GM12878 (cell line): ENCODE results near the gene BRD9. TPM values are rescaled to one million over a fixed set of nuclear protein-coding genes. Genes with fewer than 3 reads are reported as not detected.

Experiments used
- ATAC-seq: fragments of 200-7000 bp; cut with Tn5 transposase; 3 replicates; pipeline ENCODE4 v1.9.1; 2020; ENCODE audit warnings: mild to moderate bottlenecking, moderate library complexity
- BruUV-seq: library from RNA; stranded (reverse); fragments of 400-500 nt; replicated peaks from 2 replicates; lab custom pipeline; 2021; lab: Mats Ljungman, UMichigan
- CTCF ChIA-PET: fragments of 300-600 bp; sonication (Branson Sonifier 250); formaldehyde crosslinking; extraction: SDS; loops from one replicate; lab custom pipeline; 2021; ENCODE audit warnings: inconsistent platforms; lab: Yijun Ruan, JAX
- POLR2A ChIA-PET: fragments of 350-600 bp; formaldehyde crosslinking; extraction: SDS; loops from one replicate; lab custom pipeline; 2021; ENCODE audit warnings: inconsistent platforms; lab: Charles Lee
- RAD21 ChIA-PET: fragments of 300-600 bp; sonication (Branson Sonifier 250); formaldehyde crosslinking; loops from one replicate; lab custom pipeline; 2023; ENCODE audit warnings: antibody characterized with exemption; ENCODE audit not compliant: unreplicated experiment; lab: Charles Lee
- SMC1A ChIA-PET: fragments of 300-600 bp; sonication (Branson Sonifier 250); formaldehyde crosslinking; loops from one replicate; lab custom pipeline; 2023; ENCODE audit not compliant: unreplicated experiment, uncharacterized antibody; lab: Charles Lee
- DNase-seq: peaks from one replicate; pipeline ENCODE4 v3.0.0-alpha.2; 2011; ENCODE audit warnings: low read depth, low spot score
- FAIRE-seq: peaks from 3 replicates; lab custom pipeline; 2011; peaks lifted over from hg19 to GRCh38; lab: Jason Lieb, UNC
- H2AFZ ChIP-seq: 2 replicates; pipeline ENCODE4 v1.6.0; 2011; ENCODE audit warnings: low read depth, low read length, control low read depth; ENCODE audit not compliant: control insufficient read depth
- H3K27ac ChIP-seq: 2 replicates; pipeline ENCODE4 v1.5.1; 2011; ENCODE audit warnings: control low read depth; ENCODE audit not compliant: control insufficient read depth, insufficient read depth
- H3K27me3 ChIP-seq, 2 experiments: replicated peaks in 1 of 2; 2 replicates each; pipeline versions ENCODE4 v1.6.0 to v1.6.1; 2011; ENCODE audit warnings: low read length in 1 of 2; ENCODE audit not compliant: control insufficient read depth in 2 of 2, insufficient read depth in 2 of 2
- H3K36me3 ChIP-seq, 2 experiments: 2 replicates each; pipeline ENCODE4 v1.5.1; 2011; ENCODE audit warnings: low read length in 1 of 2; ENCODE audit not compliant: control insufficient read depth in 2 of 2, insufficient read depth in 2 of 2
- H3K4me1 ChIP-seq: 2 replicates; pipeline ENCODE4 v1.6.1; 2011; ENCODE audit warnings: mild to moderate bottlenecking, low read length, moderate library complexity, mixed read lengths; ENCODE audit not compliant: control insufficient read depth, insufficient read depth
- H3K4me2 ChIP-seq: 2 replicates; pipeline ENCODE4 v1.6.0; 2011; ENCODE audit warnings: control low read depth; ENCODE audit not compliant: control insufficient read depth, insufficient read depth
- H3K4me3 ChIP-seq: fragments of 200-600 bp; sonication (generic); 2 replicates; pipeline ENCODE4 v1.5.1; 2016
- H3K79me2 ChIP-seq: 2 replicates; pipeline ENCODE4 v1.6.0; 2011; ENCODE audit warnings: low read length; ENCODE audit not compliant: control insufficient read depth, insufficient read depth
- H3K9ac ChIP-seq: 2 replicates; pipeline ENCODE4 v1.8.0; 2011; ENCODE audit warnings: low read length, control low read depth, mixed read lengths; ENCODE audit not compliant: control insufficient read depth, insufficient read depth
- H3K9me3 ChIP-seq: replicated peaks from 3 replicates; pipeline ENCODE4 v1.5.1; 2011; ENCODE audit warnings: mild to moderate bottlenecking, low read length; ENCODE audit not compliant: control insufficient read depth, insufficient read depth
- H4K20me1 ChIP-seq: 2 replicates; pipeline ENCODE4 v1.6.0; 2011; ENCODE audit not compliant: control insufficient read depth, insufficient read depth
- HDAC6 ChIP-seq: fragments of 200-600 bp; sonication (generic); IDR thresholded peaks from one replicate; pipeline ENCODE4 v1.8.0; 2017; ENCODE audit warnings: antibody characterized with exemption; ENCODE audit not compliant: unreplicated experiment
- MYB ChIP-seq: fragments of 150-350 bp; IDR thresholded peaks from 2 replicates; pipeline ENCODE4 v1.6.1; 2014; ENCODE audit warnings: mild to moderate bottlenecking, low read depth, low read length, borderline replicate concordance
- NFXL1 ChIP-seq: fragments of 450-650 bp; IDR thresholded peaks from 2 replicates; pipeline ENCODE4 v1.6.1; 2017; ENCODE audit warnings: antibody characterized with exemption, mild to moderate bottlenecking, borderline replicate concordance
- NRF1 ChIP-seq: conservative IDR thresholded peaks from 2 replicates; pipeline ENCODE4 v1.6.1; 2011; ENCODE audit warnings: mild to moderate bottlenecking, low read depth, low read length, improper control_type of control experiment
- SREBF1 ChIP-seq: IDR thresholded peaks from 2 replicates; pipeline ENCODE4 v1.6.1; 2012; ENCODE audit warnings: mild to moderate bottlenecking, low read length
- SUZ12 ChIP-seq: fragments of 200-600 bp; sonication (generic); IDR thresholded peaks from one replicate; pipeline ENCODE4 v1.6.1; 2018; ENCODE audit warnings: antibody characterized with exemption, mild to moderate bottlenecking; ENCODE audit not compliant: unreplicated experiment
- TBL1XR1 ChIP-seq: IDR thresholded peaks from 2 replicates; pipeline ENCODE4 v1.6.1; 2012; ENCODE audit warnings: low read depth, low read length, improper control_type of control experiment
- YY1 ChIP-seq: IDR thresholded peaks from 2 replicates; pipeline ENCODE4 v1.6.1; 2011; ENCODE audit warnings: low read depth, mild to moderate bottlenecking, low read length
- ZNF274 ChIP-seq: IDR thresholded peaks from one replicate; pipeline ENCODE4 v1.8.0; 2011; ENCODE audit not compliant: insufficient read length, insufficient read depth
- WGBS: methylation state at CpG from one replicate; pipeline ENCODE4 v1.1.6; 2016; ENCODE audit warnings: low lambda C conversion rate; ENCODE audit not compliant: insufficient replicate concordance, insufficient coverage; ENCODE audit errors: missing lambda C conversion rate; 5-methylcytosine and 5-hydroxymethylcytosine counted together
- in situ Hi-C: fragments of 300-500 bp; cut with MboI; formaldehyde crosslinking; loops from 9 replicates; pipeline ENCODE4 v1.14.3; 2018; ENCODE audit warnings: mixed read lengths
- intact Hi-C: fragments of 100-400 bp; cut with micrococcal nuclease; formaldehyde crosslinking; loops from one replicate; pipeline ENCODE4 v1.14.2; 2022; ENCODE audit not compliant: unreplicated experiment
- polyA plus RNA-seq, 11 experiments: library from polyadenylated mRNA; depleted of rRNA in 4 of 11; unstranded in 6 of 11; stranded (reverse) in 5 of 11; fragments of >200 nt; fragmentation: Nextera tagmentation in 4 of 11; fragmentation: Illumina TruSeq in 1 of 11; extraction: Ambion mirVana in 4 of 11; extraction: Trizol in 1 of 11; gene quantifications; 1 replicate in 1 of 11; 2 replicates in 10 of 11; pipeline versions ENCODE4 v1.2.1 to v1.2.3, GENCODE V29; 2011 to 2016; ENCODE audit warnings: inconsistent platforms in 2 of 11, missing spikeins in 2 of 11, low read depth in 1 of 11
- total RNA-seq, 4 experiments: library from RNA; depleted of rRNA in 3 of 4; stranded (reverse); fragments of >200 nt in 3 of 4; fragmentation: Illumina TruSeq in 1 of 4; extraction: Trizol in 1 of 4; gene quantifications; 2 replicates each; pipeline versions ENCODE4 v1.2.1 to v1.2.3, GENCODE V29; 2013 to 2021
- TF ChIP-seq, protein P1 (sequence below): fragments of 450-650 bp; conservative IDR thresholded peaks from 2 replicates; pipeline ENCODE4 v1.6.1; 2017; ENCODE audit warnings: mild to moderate bottlenecking, moderate library complexity
- TF ChIP-seq, protein P2 (sequence below): fragments of 450-650 bp; IDR thresholded peaks from 2 replicates; pipeline ENCODE4 v1.6.1; 2016; ENCODE audit warnings: mild to moderate bottlenecking

BRD9 gene
- total and polyA plus RNA-seq, 10 of the 15 experiments (the other 5 are each of a cell fraction or from before 2014, with no cell fraction given): 2.0 to 48.6 (median 32.4) TPM

DNA sequence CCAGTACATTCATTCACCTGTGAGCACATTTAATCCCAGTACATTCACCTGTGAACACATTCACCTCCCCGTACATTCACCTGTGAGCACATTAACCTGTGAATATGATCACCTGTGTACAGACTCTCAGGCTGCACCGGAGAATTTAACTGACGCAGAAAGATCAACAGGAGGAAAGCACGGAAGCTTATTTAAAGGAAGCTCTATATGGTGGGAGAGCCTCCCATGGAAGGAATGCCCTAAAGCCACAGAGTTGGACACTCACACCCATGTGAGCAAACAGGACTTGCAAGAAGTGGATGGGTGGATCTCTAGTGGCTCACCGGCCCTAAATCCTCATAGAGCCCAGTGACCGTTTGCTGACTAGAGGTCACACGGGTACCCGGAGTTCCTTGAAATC, 38.3 kb upstream of the BRD9 start:
- no peak for ATAC-seq
- H3K27ac ChIP-seq: no peak overlapping the region
- H3K27me3 ChIP-seq: no peaks in the 10 kb centered on the region
- TF ChIP-seq, protein P1, sequence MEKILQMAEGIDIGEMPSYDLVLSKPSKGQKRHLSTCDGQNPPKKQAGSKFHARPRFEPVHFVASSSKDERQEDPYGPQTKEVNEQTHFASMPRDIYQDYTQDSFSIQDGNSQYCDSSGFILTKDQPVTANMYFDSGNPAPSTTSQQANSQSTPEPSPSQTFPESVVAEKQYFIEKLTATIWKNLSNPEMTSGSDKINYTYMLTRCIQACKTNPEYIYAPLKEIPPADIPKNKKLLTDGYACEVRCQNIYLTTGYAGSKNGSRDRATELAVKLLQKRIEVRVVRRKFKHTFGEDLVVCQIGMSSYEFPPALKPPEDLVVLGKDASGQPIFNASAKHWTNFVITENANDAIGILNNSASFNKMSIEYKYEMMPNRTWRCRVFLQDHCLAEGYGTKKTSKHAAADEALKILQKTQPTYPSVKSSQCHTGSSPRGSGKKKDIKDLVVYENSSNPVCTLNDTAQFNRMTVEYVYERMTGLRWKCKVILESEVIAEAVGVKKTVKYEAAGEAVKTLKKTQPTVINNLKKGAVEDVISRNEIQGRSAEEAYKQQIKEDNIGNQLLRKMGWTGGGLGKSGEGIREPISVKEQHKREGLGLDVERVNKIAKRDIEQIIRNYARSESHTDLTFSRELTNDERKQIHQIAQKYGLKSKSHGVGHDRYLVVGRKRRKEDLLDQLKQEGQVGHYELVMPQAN: no peak
- TF ChIP-seq YY1: no peak
- no peak for TF ChIP-seq NFXL1
- no peak for TF ChIP-seq ZNF274
- no peak for TF ChIP-seq NRF1
- intact Hi-C loops: no loop called here
- ChIA-PET SMC1A (interaction anchor here (1.5 kb wide), 1 partner anchor 9 kb away, joined by 4 read pairs; no protein-coding TSS in a partner anchor), CTCF (interaction anchor here (0.6 to 1.0 kb wide), 2 partner anchors 9 to 210 kb away, joined by 3 to 4 read pairs; no protein-coding TSS in a partner anchor), RAD21 (no interaction called here), POLR2A (no interaction called here)
- WGBS: 82% methylated on average over 8 of the region's 8 CpGs
- FAIRE-seq: no peak
- no peak overlapping the region for H3K4me3 ChIP-seq
- in situ Hi-C loops: loop anchor here (10.0 kb wide), 1 partner anchor 724 kb away; no protein-coding TSS in a partner anchor
- BruUV-seq: no TSS peak
- no peak overlapping the region for H3K9ac ChIP-seq
- no peak overlapping the region for H3K4me2 ChIP-seq
- no peaks in the 10 kb centered on the region for H3K79me2 ChIP-seq
- H3K4me1 ChIP-seq: no peaks in the 10 kb centered on the region
- no peak overlapping the region for H2AFZ ChIP-seq
- DNase-seq: no peak
- H3K9me3 ChIP-seq: no peaks in the 10 kb centered on the region
- H3K36me3 ChIP-seq: no peaks in the 10 kb centered on the region
- H4K20me1 ChIP-seq: no peaks in the 10 kb centered on the region

GRCh38 chr5:929596-929995, 37.0 kb upstream of the BRD9 start:
- POLR2A ChIA-PET: no interaction called here
- no peak overlapping the region for H3K9ac ChIP-seq
- no peaks in the 10 kb centered on the region for H3K9me3 ChIP-seq
- no peak for FAIRE-seq
- H3K4me3 ChIP-seq: no peak overlapping the region
- SMC1A ChIA-PET: no interaction called here
- in situ Hi-C loops (no loop called here), intact Hi-C loops (no loop called here)
- no TSS peak for BruUV-seq
- H3K27me3 ChIP-seq: no peaks in the 10 kb centered on the region
- H3K4me2 ChIP-seq: no peak overlapping the region
- RAD21 ChIA-PET: no interaction called here
- ATAC-seq: no peak
- H4K20me1 ChIP-seq: no peaks in the 10 kb centered on the region
- CTCF ChIA-PET: no interaction called here
- H2AFZ ChIP-seq: no peak overlapping the region
- H3K27ac ChIP-seq: no peak overlapping the region
- H3K4me1 ChIP-seq: no peaks in the 10 kb centered on the region
- DNase-seq: no peak
- H3K36me3 ChIP-seq: no peaks in the 10 kb centered on the region
- TF ChIP-seq NFXL1: no peak
- no peak for TF ChIP-seq SREBF1
- no peak for TF ChIP-seq HDAC6
- TF ChIP-seq, protein P2, sequence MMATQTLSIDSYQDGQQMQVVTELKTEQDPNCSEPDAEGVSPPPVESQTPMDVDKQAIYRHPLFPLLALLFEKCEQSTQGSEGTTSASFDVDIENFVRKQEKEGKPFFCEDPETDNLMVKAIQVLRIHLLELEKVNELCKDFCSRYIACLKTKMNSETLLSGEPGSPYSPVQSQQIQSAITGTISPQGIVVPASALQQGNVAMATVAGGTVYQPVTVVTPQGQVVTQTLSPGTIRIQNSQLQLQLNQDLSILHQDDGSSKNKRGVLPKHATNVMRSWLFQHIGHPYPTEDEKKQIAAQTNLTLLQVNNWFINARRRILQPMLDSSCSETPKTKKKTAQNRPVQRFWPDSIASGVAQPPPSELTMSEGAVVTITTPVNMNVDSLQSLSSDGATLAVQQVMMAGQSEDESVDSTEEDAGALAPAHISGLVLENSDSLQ: no peak
- TF ChIP-seq MYB: no peak
- no peak for TF ChIP-seq TBL1XR1
- TF ChIP-seq SUZ12: no peak
- no peaks in the 10 kb centered on the region for H3K79me2 ChIP-seq
